ENCODE data around the gene MARK1.
"Not testable (repeated sequence)": the region's sequence is repeated elsewhere in the genome, so short reads cannot be mapped to it uniquely, and the experiment has no call there.

MARK1 gene

GRCh38 chr1:220528679-220529501, 954 bp downstream of the MARK1 start:
- DNase-seq (ENCODE audit: low spot score) = peak; percentile 36

GRCh38 chr1:220529521-220530020, 1.6 kb downstream of the MARK1 start:
- DNase-seq (ENCODE audit: low spot score) = no peak

- no peak for DNase-seq (ENCODE audit: low spot score)
Observed at GRCh38 chr1:220533504-220534109, 5.7 kb downstream of the MARK1 start.

GRCh38 chr1:220544901-220545303, 17.0 kb downstream of the MARK1 start:
- DNase-seq (ENCODE audit: low spot score) = no peak

GRCh38 chr1:220550811-220551399, 23.0 kb downstream of the MARK1 start:
- no peak for DNase-seq (ENCODE audit: low spot score)

- no peak for DNase-seq (ENCODE audit: low spot score)
Observed at GRCh38 chr1:220551718-220552117, 23.8 kb downstream of the MARK1 start.

- no peak for DNase-seq (ENCODE audit: low spot score)
Observed at GRCh38 chr1:220552672-220553260, 24.8 kb downstream of the MARK1 start.

GRCh38 chr1:220556641-220557040, 28.7 kb downstream of the MARK1 start:
- DNase-seq (ENCODE audit: low spot score) = no peak

GRCh38 chr1:220563564-220563963, 35.6 kb downstream of the MARK1 start:
- DNase-seq (ENCODE audit: low spot score) = no peak

- no peak for DNase-seq (ENCODE audit: low spot score)
Observed at GRCh38 chr1:220564216-220564615, 36.3 kb downstream of the MARK1 start.

GRCh38 chr1:220565670-220566069, 37.7 kb downstream of the MARK1 start:
- DNase-seq (ENCODE audit: low spot score) = no peak

- no peak for DNase-seq (ENCODE audit: low spot score)
Observed at GRCh38 chr1:220566869-220567268, 38.9 kb downstream of the MARK1 start.

- no peak for DNase-seq (ENCODE audit: low spot score)
Observed at GRCh38 chr1:220572416-220572815, 44.5 kb downstream of the MARK1 start.

- no peak for DNase-seq (ENCODE audit: low spot score)
Observed at GRCh38 chr1:220573836-220574235, 45.9 kb downstream of the MARK1 start.

- DNase-seq (ENCODE audit: low spot score) = no peak
Observed at GRCh38 chr1:220575718-220576497, 48.0 kb downstream of the MARK1 start.

- DNase-seq (ENCODE audit: low spot score) = no peak
Observed at GRCh38 chr1:220577926-220578325, 50.0 kb downstream of the MARK1 start.

- no peak for DNase-seq (ENCODE audit: low spot score)
Observed at GRCh38 chr1:220579317-220579716, 51.4 kb downstream of the MARK1 start.

GRCh38 chr1:220592714-220593113, 64.8 kb downstream of the MARK1 start:
- DNase-seq (ENCODE audit: low spot score) = no peak

- no peak for DNase-seq (ENCODE audit: low spot score)
Observed at GRCh38 chr1:220594356-220594755, 66.4 kb downstream of the MARK1 start.

GRCh38 chr1:220595179-220595578, 67.2 kb downstream of the MARK1 start:
- no peak for DNase-seq (ENCODE audit: low spot score)

GRCh38 chr1:220604926-220605325, 77.0 kb downstream of the MARK1 start:
- no peak for DNase-seq (ENCODE audit: low spot score)

- not testable (repeated sequence) for DNase-seq (ENCODE audit: low spot score)
Observed at GRCh38 chr1:220605651-220606050, 77.7 kb downstream of the MARK1 start.
